Mammary epithelial cell (primary cell): ENCODE results near the gene GPX7.

Experiments
- CTCF ChIP-seq, 2 donors: IDR thresholded peaks in 1 of 2; conservative IDR thresholded peaks in 1 of 2; 2 replicates each; pipeline ENCODE4 v1.5.1; 2011 to 2012; ENCODE audit warnings: inconsistent platforms in 2 of 2, low read length in 2 of 2, mild to moderate bottlenecking in 2 of 2, control low read depth in 1 of 2, low read depth in 1 of 2; ENCODE audit not compliant: insufficient read depth in 1 of 2; ENCODE audit errors: extremely low read depth in 1 of 2
- EZH2 ChIP-seq: IDR thresholded peaks from 2 replicates; pipeline ENCODE4 v1.6.1; 2012; ENCODE audit warnings: low read length, inconsistent platforms, borderline replicate concordance

GRCh38 chr1:52590266-52590665, 11.9 kb upstream of the GPX7 start:
- TF ChIP-seq CTCF (conservative IDR thresholded peaks at IDR 0.05 in 1 of 2, IDR thresholded peaks at IDR 0.05 in 1 of 2; ENCODE audit: extremely low read depth in 1 of 2, insufficient read depth in 1 of 2, low read depth in 1 of 2, low read length in 2 of 2) (no peak), EZH2 (no peak)
